H1 (cell line): ENCODE data around the gene SMAD7. TPM values are rescaled to one million over a fixed set of nuclear protein-coding genes. Genes with fewer than 3 reads are reported as not detected.

Experiments used
- CTCF ChIA-PET: fragments of 300-600 bp; sonication (Branson Sonifier 250); formaldehyde crosslinking; loops from one replicate; lab custom pipeline; 2021; ENCODE audit not compliant: partially characterized antibody; lab: Charles Lee
- POLR2A ChIA-PET: fragments of 300-600 bp; sonication (Branson Sonifier 250); formaldehyde crosslinking; loops from one replicate; lab custom pipeline; 2021; ENCODE audit warnings: inconsistent platforms; ENCODE audit not compliant: partially characterized antibody; lab: Charles Lee
- DNase-seq, 2 experiments: peaks; one replicate each; pipeline versions ENCODE4 v3.0.0 to v3.0.0-alpha.2; 2010 to 2022; ENCODE audit warnings: low spot score in 2 of 2, low read depth in 1 of 2, mixed read lengths in 1 of 2
- FAIRE-seq: peaks from 2 replicates; lab custom pipeline; 2011; peaks lifted over from hg19 to GRCh38; lab: Jason Lieb, UNC
- H2AFZ ChIP-seq: 2 replicates; pipeline ENCODE4 v1.8.1; 2012; ENCODE audit warnings: low read length, inconsistent platforms
- H2AK5ac ChIP-seq: 2 replicates; pipeline ENCODE4 v1.6.1; 2013; ENCODE audit warnings: low read depth, low read length
- H2BK120ac ChIP-seq: replicated peaks from 2 replicates; pipeline ENCODE3; 2013; ENCODE audit warnings: low read depth, low read length, inconsistent platforms
- H2BK12ac ChIP-seq: 2 replicates; pipeline ENCODE4 v1.6.1; 2013; ENCODE audit warnings: low read depth, low read length
- H2BK15ac ChIP-seq: 2 replicates; pipeline ENCODE4 v1.6.1; 2013; ENCODE audit warnings: low read length
- H2BK20ac ChIP-seq: 2 replicates; pipeline ENCODE4 v1.6.1; 2013; ENCODE audit warnings: low read length
- H2BK5ac ChIP-seq: 2 replicates; pipeline ENCODE4 v1.6.1; 2013; ENCODE audit warnings: low read depth, low read length
- H3K14ac ChIP-seq: 2 replicates; pipeline ENCODE4 v1.6.1; 2013; ENCODE audit warnings: inconsistent platforms; ENCODE audit not compliant: insufficient read length
- H3K18ac ChIP-seq: 2 replicates; pipeline ENCODE4 v1.6.1; 2013; ENCODE audit warnings: low read length; ENCODE audit errors: extremely low read depth
- H3K23ac ChIP-seq: 2 replicates; pipeline ENCODE4 v1.6.1; 2013; ENCODE audit warnings: inconsistent platforms; ENCODE audit not compliant: insufficient read length
- H3K23me2 ChIP-seq: 2 replicates; pipeline ENCODE4 v1.6.1; 2013; ENCODE audit warnings: low read depth, low read length
- H3K27ac ChIP-seq: 2 replicates; pipeline ENCODE4 v1.6.1; 2011; ENCODE audit warnings: low read depth, low read length, inconsistent platforms
- H3K27me3 ChIP-seq, 4 experiments: replicated peaks in 1 of 4; 1 replicate in 1 of 4; 2 replicates in 3 of 4; pipeline versions ENCODE4 v1.6.1 to v1.8.1; 2011 to 2013; ENCODE audit warnings: low read length in 3 of 4, mild to moderate bottlenecking in 3 of 4, inconsistent platforms in 2 of 4, mixed read lengths in 2 of 4, moderate library complexity in 1 of 4; ENCODE audit not compliant: control insufficient read depth in 3 of 4, insufficient read depth in 3 of 4; ENCODE audit errors: extremely low read depth in 1 of 4
- H3K36me3 ChIP-seq, 4 experiments: 2 replicates each; pipeline versions ENCODE4 v1.6.1 to v1.8.1; 2011 to 2013; ENCODE audit warnings: mild to moderate bottlenecking in 4 of 4, low read length in 3 of 4, moderate library complexity in 2 of 4, control low read depth in 1 of 4, inconsistent platforms in 1 of 4; ENCODE audit not compliant: insufficient read depth in 4 of 4, control insufficient read depth in 2 of 4
- H3K4ac ChIP-seq: replicated peaks from 2 replicates; pipeline ENCODE3; 2013; ENCODE audit warnings: low read length, low read depth, mixed read lengths, inconsistent platforms; ENCODE audit not compliant: insufficient read length
- H3K4me1 ChIP-seq, 4 experiments: replicated peaks in 1 of 4; 1 replicate in 1 of 4; 2 replicates in 3 of 4; pipeline versions ENCODE4 v1.6.1 to v1.8.1; 2011 to 2013; ENCODE audit warnings: low read length in 3 of 4, inconsistent platforms in 2 of 4, mixed read lengths in 1 of 4; ENCODE audit not compliant: insufficient read depth in 4 of 4, control insufficient read depth in 3 of 4
- H3K4me2 ChIP-seq, 2 experiments: 2 replicates each; pipeline versions ENCODE4 v1.6.1 to v1.8.1; 2011 to 2013; ENCODE audit warnings: low read depth in 2 of 2, low read length in 2 of 2, control low read depth in 1 of 2, inconsistent platforms in 1 of 2, mild to moderate bottlenecking in 1 of 2; ENCODE audit not compliant: insufficient read depth in 1 of 2
- H3K4me3 ChIP-seq, 4 experiments: fragments of 200-600, 300-600 bp in 1 of 4; sonication (generic), shearing (Covaris generic), sonication (Bioruptor Twin) in 1 of 4; 2 replicates each; pipeline versions ENCODE4 v1.5.1 to v1.8.1; 2011 to 2016; ENCODE audit warnings: low read length in 4 of 4, low read depth in 3 of 4, control low read depth in 2 of 4, inconsistent platforms in 2 of 4, mild to moderate bottlenecking in 2 of 4, mixed read lengths in 1 of 4, moderate library complexity in 1 of 4; ENCODE audit not compliant: insufficient read depth in 2 of 4; ENCODE audit errors: extremely low read depth in 1 of 4
- H3K56ac ChIP-seq: replicated peaks from 2 replicates; pipeline ENCODE3; 2013; ENCODE audit warnings: low read depth, mild to moderate bottlenecking, mixed read lengths, low read length, inconsistent platforms; ENCODE audit not compliant: insufficient read length
- H3K79me1 ChIP-seq: 2 replicates; pipeline ENCODE4 v1.6.1; 2013; ENCODE audit warnings: low read depth, low read length, control low read depth
- H3K79me2 ChIP-seq, 2 experiments: 2 replicates each; pipeline versions ENCODE4 v1.6.1 to v1.8.1; 2012 to 2013; ENCODE audit warnings: low read length in 2 of 2, mild to moderate bottlenecking in 2 of 2, inconsistent platforms in 1 of 2; ENCODE audit not compliant: insufficient read depth in 2 of 2, control insufficient read depth in 1 of 2
- H3K9ac ChIP-seq, 4 experiments: replicated peaks in 1 of 4; 1 replicate in 1 of 4; 2 replicates in 3 of 4; pipeline versions ENCODE4 v1.6.1 to v1.8.1; 2011 to 2013; ENCODE audit warnings: low read depth in 3 of 4, low read length in 3 of 4, control low read depth in 2 of 4, mild to moderate bottlenecking in 2 of 4, moderate library complexity in 2 of 4, inconsistent platforms in 1 of 4; ENCODE audit errors: extremely low read depth in 1 of 4
- H3K9me3 ChIP-seq, 2 experiments: 2 replicates each; pipeline versions ENCODE4 v1.6.1 to v1.8.1; 2012 to 2013; ENCODE audit warnings: mild to moderate bottlenecking in 2 of 2, moderate library complexity in 2 of 2, control low read depth in 1 of 2, inconsistent platforms in 1 of 2, low read depth in 1 of 2, low read length in 1 of 2, mixed read lengths in 1 of 2; ENCODE audit not compliant: insufficient read depth in 2 of 2
- H4K20me1 ChIP-seq, 2 experiments: replicated peaks in 1 of 2; 2 replicates each; pipeline versions ENCODE3 to v1.8.1; 2011 to 2013; ENCODE audit warnings: inconsistent platforms in 2 of 2, low read length in 2 of 2, mild to moderate bottlenecking in 1 of 2; ENCODE audit not compliant: insufficient read depth in 2 of 2, control insufficient read depth in 1 of 2
- H4K5ac ChIP-seq: 2 replicates; pipeline ENCODE4 v1.6.1; 2013; ENCODE audit warnings: low read length, low read depth, mixed read lengths, inconsistent platforms; ENCODE audit not compliant: insufficient read length
- H4K8ac ChIP-seq: 2 replicates; pipeline ENCODE4 v1.8.0; 2013; ENCODE audit warnings: mild to moderate bottlenecking, moderate library complexity, low read length, inconsistent platforms; ENCODE audit not compliant: insufficient read depth; ENCODE audit errors: extremely low read depth
- H4K91ac ChIP-seq: replicated peaks from 2 replicates; pipeline ENCODE3; 2013; ENCODE audit warnings: low read length, mixed read lengths, inconsistent platforms; ENCODE audit not compliant: insufficient read length
- EP300 ChIP-seq, 2 experiments: IDR thresholded peaks; 1 replicate in 1 of 2; 2 replicates in 1 of 2; pipeline ENCODE4 v1.6.1; 2011 to 2012; ENCODE audit warnings: low read depth in 2 of 2, low read length in 2 of 2, mild to moderate bottlenecking in 2 of 2, borderline replicate concordance in 1 of 2, inconsistent platforms in 1 of 2, moderate library complexity in 1 of 2
- EZH2 ChIP-seq: fragments of 200-600 bp; sonication (generic); IDR thresholded peaks from 2 replicates; pipeline ENCODE4 v1.7.1; 2012; ENCODE audit warnings: low read depth, mild to moderate bottlenecking, moderate library complexity, low read length, inconsistent platforms; ENCODE audit not compliant: severe bottlenecking
- WGBS, 2 experiments: shearing (Covaris generic) in 1 of 2; methylation state at CpG; one replicate each; pipeline versions ENCODE4 v1.1.6 to v1.1.7; 2013 to 2015; ENCODE audit warnings: low lambda C conversion rate in 2 of 2, mixed read lengths in 2 of 2, inconsistent platforms in 1 of 2, low coverage in 1 of 2, missing lambda C conversion rate in 1 of 2; ENCODE audit not compliant: insufficient replicate concordance in 2 of 2, insufficient coverage in 1 of 2, insufficient read length in 1 of 2; ENCODE audit errors: extremely low coverage in 1 of 2, missing lambda C conversion rate in 1 of 2; 5-methylcytosine and 5-hydroxymethylcytosine counted together
- long read RNA-seq, 2 experiments: library from RNA in 1 of 2; library from capped mRNA in 1 of 2; stranded (forward); transcript quantifications; one replicate each; pipeline ENCODE4 v2.0.0, GENCODE V29; 2021; ENCODE audit warnings: inconsistent platforms in 1 of 2
- polyA minus RNA-seq, 3 experiments: library from RNA; depleted of rRNA, polyadenylated mRNA; stranded (reverse); fragments of >200 nt; gene quantifications; 1 replicate in 2 of 3; 2 replicates in 1 of 3; pipeline ENCODE4 v1.2.3, GENCODE V29; 2011
- polyA plus RNA-seq, 7 experiments: library from polyadenylated mRNA; depleted of rRNA in 3 of 7; stranded (reverse) in 5 of 7; unstranded in 2 of 7; fragments of >200 nt in 5 of 7; fragments of 200-250 nt in 2 of 7; gene quantifications; 1 replicate in 5 of 7; 2 replicates in 1 of 7; 4 replicates in 1 of 7; pipeline versions ENCODE4 v1.2.1 to v1.2.3, GENCODE V29; 2011 to 2013; ENCODE audit warnings: missing spikeins in 2 of 7, mixed read lengths in 2 of 7
- total RNA-seq: library from RNA; stranded (reverse); fragmentation: NEBNext Ultra II Directional; extraction: Animal tissue kit (Norgen Biotek cat#: 25700); gene quantifications from 2 replicates; pipeline ENCODE4 v1.2.1, GENCODE V29; 2021

SMAD7 gene
- 13.8 and 15.5 TPM in 2 replicates for total RNA-seq
- polyA plus RNA-seq (2011; rRNA removed): 6.5 and 6.6 TPM in 2 replicates
- 6.1 TPM for polyA plus RNA-seq (2011; cell fraction: cytosol; rRNA removed)
- 9.4 TPM for polyA plus RNA-seq (2011; cell fraction: nucleus; rRNA removed)
- 3.7 to 4.5 TPM (median 4.3 TPM) in 4 replicates for polyA plus RNA-seq (2012, experiment 1 of 2)
- polyA plus RNA-seq (2012, experiment 2 of 2): 4.8 TPM
- 12.4 TPM for polyA plus RNA-seq (2013, experiment 1 of 2)
- 12.0 TPM for polyA plus RNA-seq (2013, experiment 2 of 2)
- 10.3 and 13.5 TPM in 2 replicates for polyA minus RNA-seq (2011; rRNA and poly(A)+ RNA removed)
- polyA minus RNA-seq (2011; cell fraction: cytosol; rRNA and poly(A)+ RNA removed): 9.7 TPM
- polyA minus RNA-seq (2011; cell fraction: nucleus; rRNA and poly(A)+ RNA removed): 9.4 TPM
- long read RNA-seq, experiment 1, full-length matches to known transcripts: 4 of 6 reads
- long read RNA-seq, experiment 1, partial matches to known transcripts: 0 of 6 reads
- long read RNA-seq, experiment 1, other reads (novel, unspliced or antisense): 2 of 6 reads
- long read RNA-seq, experiment 2, partial matches to known transcripts: 0 of 5 reads
- long read RNA-seq, experiment 2, other reads (novel, unspliced or antisense): 5 of 5 reads

- Histone ChIP-seq H3K27ac (0 out of 2 replicates have a peak within 1 kb of the TSS, but pooled peaks have one; percentile 12), H3K4ac (peak within 1 kb of the TSS; percentile 92), H2AK5ac (no peak within 1 kb of the TSS), H3K36me3 (no peaks in the 10 kb centered on the region), H3K14ac (no peak within 1 kb of the TSS), H4K20me1 (peaks cover 16 to 24% of the 10 kb centered on the region in 2 experiments), H3K79me1 (no peaks in the 10 kb centered on the region), H2BK5ac (peak within 1 kb of the TSS; percentile 93; the same call in 1 of the 2 replicates), H4K5ac (no peak within 1 kb of the TSS), H2BK15ac (no peak within 1 kb of the TSS), H2BK12ac (peak within 1 kb of the TSS; percentile 87; the same call in 1 of the 2 replicates), H3K79me2 (peaks cover 34 to 43% of the 10 kb centered on the region in 2 experiments), H3K23ac (no peak within 1 kb of the TSS), H4K91ac (peak within 1 kb of the TSS; percentile 97), H2AFZ (no peak within 1 kb of the TSS), H3K4me3 (peak within 1 kb of the TSS; percentile 67 to 81 (median 72)), H3K56ac (peak within 1 kb of the TSS; percentile 83), H3K9ac (peak within 1 kb of the TSS in 3 of 4 experiments; percentile 29 to 67 (median 50); a peak in 5 of 7 replicates), H3K9me3 (no peaks in the 10 kb centered on the region), H3K18ac (peak within 1 kb of the TSS; percentile 81), H3K4me1 (peaks cover 8 to 21% (median 10%) of the 10 kb centered on the region in 4 experiments), H3K23me2 (peaks cover 21% of the 10 kb centered on the region; the same call in 1 of the 2 replicates), H3K4me2 (peak within 1 kb of the TSS; percentile 80 to 83), H2BK120ac (peak within 1 kb of the TSS; percentile 61), H2BK20ac (peak within 1 kb of the TSS; percentile 61; the same call in 1 of the 2 replicates), H3K27me3 (peaks cover 0 to 46% (median 23%) of the 10 kb centered on the region in 4 experiments; a peak in 5 of 7 replicates), H4K8ac (peak within 1 kb of the TSS; percentile 88)
- POLR2A ChIA-PET: interaction anchor here (0.8 to 2.6 kb wide), 9 partner anchors 10 to 90 kb away, joined by 3 to 17 read pairs (median 6); no protein-coding TSS in a partner anchor
- no peak for FAIRE-seq
- CTCF ChIA-PET: interaction anchor here (0.5 to 1.9 kb wide), 4 partner anchors 11 to 174 kb away, joined by 3 to 6 read pairs (median 4); no protein-coding TSS in a partner anchor
- 1% methylated on average over 50 of the region's 71 CpGs; no CpG with 5 or more reads in 1 of the 2 experiments for WGBS, 2 experiments
- TF ChIP-seq EZH2 (peak; percentile 31), EP300 (IDR thresholded peaks at IDR 0.05; ENCODE audit: borderline replicate concordance in 1 of 2, low read depth in 2 of 2, low read length in 2 of 2) (no peak)
- DNase-seq: no peak
These were observed at the start of gene SMAD7 for GRCh38 chr18:48950536-48951447. TSS of gene SMAD7 (minus strand) at chr18:48950965. CDS start at chr18:48950424, 541 bp downstream.
